DMS 273 treated with DMSO at 0.1 percent for 48 hours (cell line): ENCODE data around the gene FBLN5.

Experiments used
- DNase-seq: peaks from one replicate; lab custom pipeline; 2025; lab: John Stamatoyannopoulos, UW

Gene FBLN5

GRCh38 chr14:91947475-91948184 lies at the start of gene FBLN5:
Gene FBLN5, minus strand, starts transcription at chr14:91947694. Its CDS starts 465 bp downstream, at chr14:91947229.
- DNase-seq: no peak

- peak; percentile 9 for DNase-seq
These were observed 49.5 kb upstream of the FBLN5 start for GRCh38 chr14:91996948-91997371.

DNA sequence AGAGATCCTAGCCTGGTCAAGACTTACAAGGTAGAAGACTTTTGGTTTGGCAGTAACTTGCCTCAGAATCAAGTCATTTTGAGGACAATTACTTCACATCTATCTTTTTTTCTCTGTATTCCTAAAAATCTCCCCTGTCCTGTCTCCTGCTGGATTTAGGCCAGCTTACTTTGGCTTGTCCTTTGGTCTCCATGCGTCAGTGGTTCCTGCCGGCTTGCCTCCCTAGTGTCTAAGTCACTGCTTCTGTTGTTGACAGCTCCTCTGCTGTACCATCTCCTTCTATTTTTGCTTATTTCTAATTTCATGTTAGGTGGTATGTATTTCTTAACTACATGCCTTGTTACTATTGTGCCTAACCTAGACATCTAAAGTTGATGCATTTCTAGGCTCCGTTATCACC lies 39.7 kb upstream of the FBLN5 start:
- DNase-seq: no peak

GRCh38 chr14:91985521-91986255 lies 38.2 kb upstream of the FBLN5 start:
- DNase-seq: no peak

- DNase-seq: no peak
These were observed 37.5 kb upstream of the FBLN5 start for GRCh38 chr14:91985008-91985407.

- no peak for DNase-seq
These were observed 36.1 kb upstream of the FBLN5 start for GRCh38 chr14:91983588-91983987.

DNA sequence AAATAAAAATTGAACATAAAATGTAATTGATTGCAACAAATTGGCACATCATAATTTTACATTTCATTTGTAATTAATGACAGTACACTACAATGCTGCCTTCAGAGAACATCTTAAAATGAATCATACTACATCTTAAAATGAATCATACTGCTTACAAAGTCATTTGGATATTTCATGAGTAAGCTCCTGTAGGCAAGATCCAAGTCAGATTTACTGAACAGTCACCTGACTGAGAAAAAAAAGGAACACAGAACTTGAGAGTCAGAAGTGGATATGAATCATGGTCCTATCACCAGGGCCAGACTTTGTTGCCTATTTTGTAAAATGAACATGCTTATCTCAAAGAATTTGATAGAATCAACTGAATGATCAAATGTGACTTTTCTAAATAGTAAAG lies 32.7 kb upstream of the FBLN5 start:
- DNase-seq: no peak

- no peak for DNase-seq
These were observed 30.4 kb upstream of the FBLN5 start for GRCh38 chr14:91977884-91978283.

DNA sequence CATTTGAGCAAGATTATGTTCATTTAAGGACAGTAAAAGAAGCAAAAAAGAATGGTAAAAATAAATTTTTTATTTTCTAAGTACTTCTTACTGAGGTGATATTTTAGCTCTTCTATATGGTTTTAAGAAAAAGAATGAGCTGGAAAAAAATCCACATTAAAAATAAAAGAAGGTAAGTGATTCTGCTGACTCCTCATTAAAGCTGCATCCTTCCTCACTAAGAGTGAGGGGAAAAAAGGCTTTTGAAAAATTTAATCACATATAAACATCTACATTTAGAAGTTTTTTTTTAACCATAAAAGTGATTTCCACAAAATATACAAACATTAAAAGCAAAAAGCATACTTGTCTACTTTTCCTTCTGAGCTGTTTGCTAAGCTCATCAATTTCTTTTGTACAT lies 28.3 kb upstream of the FBLN5 start:
- no peak for DNase-seq

GRCh38 chr14:91971188-91971778 lies 23.8 kb upstream of the FBLN5 start:
- no peak for DNase-seq

GRCh38 chr14:91968280-91968679 lies 20.8 kb upstream of the FBLN5 start:
- no peak for DNase-seq

DNA sequence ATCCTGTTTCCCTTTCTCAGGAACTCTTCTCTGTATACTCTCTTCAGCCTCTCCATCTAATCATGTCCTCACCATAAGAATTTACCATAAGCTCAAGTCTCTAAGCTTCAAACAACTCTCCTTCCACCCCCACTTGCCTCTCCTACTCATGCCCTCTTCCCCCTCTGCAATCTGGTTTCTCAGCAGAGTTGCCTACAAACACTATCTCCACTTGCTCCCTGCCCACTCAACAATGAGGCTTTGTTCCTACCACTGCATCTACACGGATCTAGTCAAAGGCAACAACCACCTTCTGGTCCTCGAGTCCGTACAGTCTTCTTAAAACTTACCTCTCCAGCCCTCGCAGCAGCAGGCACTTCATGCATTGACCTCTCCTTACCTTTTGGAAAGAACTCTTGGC lies 17.2 kb upstream of the FBLN5 start:
- no peak for DNase-seq

DNA sequence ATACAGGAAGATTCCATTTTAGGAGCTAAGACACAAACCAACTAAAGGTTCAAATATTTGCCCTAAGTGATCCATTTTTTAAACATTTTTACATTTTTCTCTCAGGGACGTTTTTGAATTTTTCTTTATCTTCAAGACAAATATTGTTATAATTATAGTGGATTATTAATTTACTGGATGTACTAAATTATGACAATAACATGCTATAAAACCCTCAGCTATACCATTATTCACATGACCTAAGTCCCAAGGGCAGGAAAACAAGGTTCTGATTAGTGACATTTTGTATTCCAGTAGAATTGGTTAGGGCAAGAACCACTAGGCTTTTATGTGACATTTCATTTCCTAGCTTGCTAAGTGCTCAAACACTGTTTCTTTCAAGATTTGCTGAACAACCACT lies 16.5 kb upstream of the FBLN5 start:
- DNase-seq: no peak

DNA sequence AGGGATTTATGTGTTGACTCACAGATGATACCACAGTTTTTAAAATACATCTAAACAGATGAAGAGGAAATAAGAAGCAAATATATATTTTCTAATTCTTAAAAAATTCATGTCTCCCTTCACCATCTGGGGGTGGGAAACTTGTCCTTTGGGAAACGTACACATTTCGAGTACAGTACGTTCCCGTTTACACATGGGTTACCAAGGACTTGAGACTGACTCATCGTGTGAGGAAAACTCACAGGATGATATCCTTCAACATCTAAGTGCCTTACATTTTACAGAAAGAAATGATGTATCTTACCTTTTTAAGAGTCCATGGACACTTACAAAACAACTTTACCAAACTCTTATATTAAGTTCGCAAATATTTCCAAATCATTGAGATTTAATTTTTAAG lies 16.0 kb upstream of the FBLN5 start:
- no peak for DNase-seq

- DNase-seq: no peak
These were observed 14.1 kb upstream of the FBLN5 start for GRCh38 chr14:91961297-91962220.

- DNase-seq: no peak
These were observed 10.4 kb upstream of the FBLN5 start for GRCh38 chr14:91957876-91958313.

- no peak for DNase-seq
These were observed 9.1 kb upstream of the FBLN5 start for GRCh38 chr14:91956616-91957015.

DNA sequence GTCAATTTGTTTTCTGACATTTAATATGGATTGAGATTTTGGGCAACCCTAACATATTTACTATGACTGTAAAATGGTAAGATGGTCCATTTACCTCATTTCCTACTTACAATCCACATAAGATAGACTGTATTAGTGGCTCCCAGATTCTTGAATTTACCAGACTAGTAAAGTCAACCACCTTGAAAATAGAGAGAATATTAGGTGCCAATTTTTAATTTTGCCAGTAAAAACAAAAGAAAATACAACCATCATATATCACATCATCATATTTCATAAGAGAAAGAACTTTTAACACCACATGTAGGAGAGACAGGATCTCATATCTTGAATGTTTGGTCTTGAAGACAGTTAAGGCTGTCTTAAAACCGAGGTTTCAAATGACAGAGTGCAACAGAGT lies 7.7 kb upstream of the FBLN5 start:
- no peak for DNase-seq

GRCh38 chr14:91953170-91953985 lies 5.9 kb upstream of the FBLN5 start:
- no peak for DNase-seq

GRCh38 chr14:91946622-91947474 lies 646 bp downstream of the FBLN5 start:
- no peak for DNase-seq
